Measurements from ENCODE around the gene ZSCAN23. TPM values are rescaled to one million over a fixed set of nuclear protein-coding genes. Genes with fewer than 3 reads are reported as not detected.
"Not testable (repeated sequence)": the region's sequence is repeated elsewhere in the genome, so short reads cannot be mapped to it uniquely, and the experiment has no call there.

ZSCAN23 gene
- total RNA-seq (2014; rRNA removed; shearing (Covaris generic); ENCODE audit: low replicate concordance), result 1.2 and 13.7 TPM in 2 replicates

- in situ Hi-C loops (cut with HindIII; ENCODE audit: low pct_unique_long_range_greater_than_20kb, low sequenced_read_pairs), result no loop called here
- DNase-seq (ENCODE audit: low read depth), result peak; percentile 87
These were observed at the start of gene ZSCAN23 for GRCh38 chr6:28443112-28443773. TSS of gene ZSCAN23 (minus strand) at chr6:28443491. CDS start at chr6:28436266, 7,225 bp downstream.

GRCh38 chr6:28491984-28492317 is 48.7 kb upstream of the ZSCAN23 start:
- in situ Hi-C loops (cut with HindIII; ENCODE audit: low pct_unique_long_range_greater_than_20kb, low sequenced_read_pairs), result no loop called here
- DNase-seq (ENCODE audit: low read depth), result peak; percentile 50

DNA sequence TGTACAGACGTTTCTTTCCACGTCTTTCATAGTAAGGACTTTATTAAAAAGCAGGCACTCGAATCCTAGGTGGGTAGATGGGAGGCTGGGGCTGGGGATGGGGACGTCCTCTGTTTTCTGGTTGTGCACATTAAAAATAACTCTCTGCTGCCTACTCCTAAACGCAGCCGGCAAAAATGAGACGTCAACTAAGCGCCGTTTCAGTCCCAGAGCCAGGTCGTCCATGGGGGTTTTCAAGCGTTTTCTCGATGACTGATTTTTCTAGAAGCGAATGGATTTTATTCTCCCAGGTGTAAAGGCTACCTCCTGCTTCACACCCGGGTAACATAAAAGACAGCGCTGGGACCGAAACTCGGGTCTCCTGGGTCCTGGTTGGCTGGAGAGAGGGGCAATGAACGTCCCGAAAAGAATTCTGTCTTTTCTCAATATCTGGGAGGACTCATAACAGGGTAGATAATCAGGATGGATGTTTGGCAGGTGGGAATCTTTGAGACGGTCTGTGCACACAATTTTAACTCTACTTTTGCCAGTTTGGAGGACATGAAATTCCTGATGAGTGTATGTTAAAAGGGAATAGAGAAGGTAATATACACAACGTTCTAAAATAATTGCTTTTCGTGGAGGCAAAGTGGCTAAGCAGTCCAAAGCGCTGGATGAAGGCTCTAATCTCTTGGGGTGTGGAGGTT is 47.1 kb upstream of the ZSCAN23 start:
- no peak for DNase-seq (ENCODE audit: low read depth)
- in situ Hi-C loops (cut with HindIII; ENCODE audit: low pct_unique_long_range_greater_than_20kb, low sequenced_read_pairs), result no loop called here

DNA sequence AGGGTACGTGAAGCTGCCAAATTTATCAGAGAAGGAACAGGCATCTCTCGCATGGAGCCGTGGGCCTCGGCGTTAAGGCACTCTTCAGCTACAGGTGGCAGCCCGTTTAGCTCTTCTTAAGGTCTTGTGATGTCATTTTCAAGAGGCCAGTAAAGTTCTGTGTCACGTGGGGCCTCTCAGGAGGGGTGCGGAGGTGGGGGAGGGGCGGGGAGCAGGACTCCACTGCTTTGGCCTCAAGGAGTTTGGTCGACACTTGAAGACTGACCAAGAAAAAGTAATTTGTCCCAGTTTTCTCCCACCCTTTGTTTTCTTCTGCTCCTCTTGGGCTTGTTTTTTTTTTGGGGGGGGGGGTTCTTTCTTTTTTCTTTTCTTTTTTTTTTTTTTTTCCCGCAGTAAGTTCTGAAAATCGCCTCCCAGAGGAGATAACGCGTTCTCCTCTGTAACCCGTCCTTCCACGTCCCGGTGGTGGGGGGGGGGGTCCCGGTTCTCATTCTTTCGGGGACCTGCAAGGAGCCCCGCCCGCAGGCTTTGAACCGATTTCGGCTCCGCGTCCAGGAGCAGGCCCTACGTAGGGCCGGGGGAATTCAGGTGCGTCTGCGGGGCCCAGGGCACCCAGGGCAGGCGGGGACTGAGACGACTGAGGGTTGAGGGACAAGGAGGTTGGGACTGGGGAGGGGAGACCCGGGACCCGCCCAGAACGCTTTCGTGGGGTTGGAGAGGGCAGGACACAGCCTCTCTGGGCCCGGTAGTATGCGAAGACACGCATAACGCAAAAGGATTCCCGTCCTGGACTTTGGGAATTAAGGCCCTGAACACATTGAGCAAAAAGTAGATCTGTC is 46.3 kb upstream of the ZSCAN23 start:
- in situ Hi-C loops (cut with HindIII; ENCODE audit: low pct_unique_long_range_greater_than_20kb, low sequenced_read_pairs), result no loop called here
- DNase-seq (ENCODE audit: low read depth), result peak; percentile 87

- in situ Hi-C loops (cut with HindIII; ENCODE audit: low pct_unique_long_range_greater_than_20kb, low sequenced_read_pairs), result no loop called here
- DNase-seq (ENCODE audit: low read depth), result peak; percentile 68
These were observed 45.6 kb upstream of the ZSCAN23 start for GRCh38 chr6:28488916-28489365.

DNA sequence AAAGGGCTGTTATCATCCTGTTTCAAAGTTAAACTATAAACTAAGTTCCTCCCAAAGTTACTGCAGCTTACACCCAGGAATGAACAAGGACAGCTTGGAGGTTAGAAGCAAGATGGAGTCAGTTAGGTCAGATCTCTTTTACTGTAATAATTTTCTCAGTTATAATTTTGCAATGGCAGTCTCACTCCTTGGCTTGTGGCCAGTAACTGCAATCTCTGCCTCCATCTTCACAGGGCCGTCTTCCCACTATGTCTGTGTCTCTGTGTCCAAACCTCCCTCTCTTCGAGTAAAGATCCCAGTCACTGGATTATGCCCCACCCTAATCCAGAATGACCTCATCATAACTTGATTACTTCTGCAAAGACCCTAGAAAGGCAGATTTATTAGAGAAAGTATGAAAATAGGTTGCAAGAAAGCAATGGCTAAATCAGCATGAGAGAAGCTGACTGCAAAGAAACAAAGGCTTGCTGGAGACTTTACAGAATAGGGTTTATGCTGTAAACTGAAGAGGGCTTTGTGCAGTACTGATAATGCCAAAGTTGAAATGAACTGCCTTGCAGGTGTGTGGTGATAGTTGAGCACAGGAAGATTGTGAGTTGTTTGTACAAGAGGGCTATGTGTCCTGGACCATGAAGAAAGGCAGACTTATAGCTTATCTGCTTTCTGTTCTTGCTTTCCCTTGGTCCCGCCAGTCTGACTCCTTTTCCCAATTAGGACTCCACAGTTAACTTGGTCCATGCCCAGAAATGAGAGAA is 43.9 kb upstream of the ZSCAN23 start:
- DNase-seq (ENCODE audit: low read depth), result no peak
- in situ Hi-C loops (cut with HindIII; ENCODE audit: low pct_unique_long_range_greater_than_20kb, low sequenced_read_pairs), result no loop called here

DNA sequence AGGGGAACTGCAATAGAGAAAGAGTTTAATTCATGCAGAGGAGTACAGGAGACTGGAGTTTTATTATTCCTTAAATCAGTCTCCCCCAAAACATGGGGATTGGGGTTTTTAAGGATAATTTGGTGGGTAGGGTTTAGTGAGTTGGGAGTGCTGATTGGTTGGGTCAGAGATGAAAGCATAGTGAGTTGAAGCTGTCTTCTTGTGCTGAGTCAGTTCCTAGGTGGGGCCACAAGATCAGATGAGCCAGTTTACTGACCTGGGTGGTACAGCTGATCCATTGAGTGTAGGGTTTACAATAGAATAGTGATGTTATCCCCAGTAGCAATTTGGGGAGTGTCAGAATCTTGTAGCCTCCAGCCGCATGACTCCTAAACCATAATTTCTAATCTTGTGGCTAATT is 43.2 kb upstream of the ZSCAN23 start:
- DNase-seq (ENCODE audit: low read depth), result no peak
- in situ Hi-C loops (cut with HindIII; ENCODE audit: low pct_unique_long_range_greater_than_20kb, low sequenced_read_pairs), result no loop called here

DNA sequence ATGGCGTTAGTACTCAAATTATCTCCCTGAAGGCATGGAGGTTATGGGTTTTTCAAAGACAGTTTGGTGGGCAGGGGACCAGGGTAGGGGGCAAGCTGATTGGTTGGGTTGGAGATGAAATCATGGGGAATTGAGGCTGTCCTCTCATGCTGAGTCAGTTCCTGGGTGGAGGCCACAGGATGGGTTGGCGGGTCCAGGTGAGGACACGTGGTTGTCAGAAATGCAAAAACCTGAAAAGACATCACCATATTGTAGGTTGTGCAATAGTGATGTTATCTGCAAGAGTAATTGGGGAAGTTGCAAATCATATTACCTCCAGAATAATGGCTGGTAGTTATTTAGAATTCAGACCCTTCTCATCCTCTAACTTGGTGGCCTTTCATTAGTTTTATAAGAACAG is 42.2 kb upstream of the ZSCAN23 start:
- no peak for DNase-seq (ENCODE audit: low read depth)
- in situ Hi-C loops (cut with HindIII; ENCODE audit: low pct_unique_long_range_greater_than_20kb, low sequenced_read_pairs), result no loop called here

DNA sequence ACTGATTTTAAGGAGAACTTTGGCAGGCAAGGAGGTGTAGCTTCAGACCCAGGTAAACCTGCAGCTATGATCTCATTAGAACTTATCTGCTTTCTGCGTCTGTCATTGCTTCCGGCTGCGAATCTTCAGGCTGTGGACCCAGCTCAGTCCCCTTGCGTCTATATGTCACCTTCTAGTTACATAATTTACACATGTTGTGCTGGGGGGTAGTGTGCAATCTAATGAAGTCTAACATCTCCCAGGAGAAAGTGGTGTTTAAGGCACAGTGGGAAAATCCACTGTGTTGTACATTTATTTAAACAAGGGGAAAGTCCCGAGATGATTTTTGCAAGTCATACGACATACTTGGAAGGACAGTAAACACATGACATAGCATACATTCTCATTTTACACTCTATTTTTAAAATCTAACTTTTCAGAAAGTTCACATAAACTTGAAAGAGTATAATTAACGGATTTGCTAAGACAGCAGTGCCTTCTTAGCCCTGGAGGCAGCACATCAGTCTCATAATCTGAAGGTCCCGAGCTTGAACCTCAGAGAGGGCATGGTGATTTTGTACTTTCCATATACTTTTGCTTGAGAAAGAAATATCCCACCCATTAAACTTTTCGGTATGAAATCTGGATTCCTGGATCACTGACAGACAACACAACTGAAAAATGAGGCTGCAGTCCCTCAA is 37.1 kb upstream of the ZSCAN23 start:
- peak; percentile 48 for DNase-seq (ENCODE audit: low read depth)
- in situ Hi-C loops (cut with HindIII; ENCODE audit: low pct_unique_long_range_greater_than_20kb, low sequenced_read_pairs), result no loop called here

- in situ Hi-C loops (cut with HindIII; ENCODE audit: low pct_unique_long_range_greater_than_20kb, low sequenced_read_pairs), result no loop called here
- no peak for DNase-seq (ENCODE audit: low read depth)
These were observed 35.2 kb upstream of the ZSCAN23 start for GRCh38 chr6:28478518-28478917.

GRCh38 chr6:28474441-28475219 is 31.3 kb upstream of the ZSCAN23 start:
- in situ Hi-C loops (cut with HindIII; ENCODE audit: low pct_unique_long_range_greater_than_20kb, low sequenced_read_pairs), result no loop called here
- DNase-seq (ENCODE audit: low read depth), result peak; percentile 81

GRCh38 chr6:28469153-28469745 is 26.0 kb upstream of the ZSCAN23 start:
- DNase-seq (ENCODE audit: low read depth); in situ Hi-C loops (cut with HindIII; ENCODE audit: low pct_unique_long_range_greater_than_20kb, low sequenced_read_pairs): not testable (repeated sequence)

GRCh38 chr6:28468056-28468455 is 24.8 kb upstream of the ZSCAN23 start:
- in situ Hi-C loops (cut with HindIII; ENCODE audit: low pct_unique_long_range_greater_than_20kb, low sequenced_read_pairs), result no loop called here
- no peak for DNase-seq (ENCODE audit: low read depth)

- in situ Hi-C loops (cut with HindIII; ENCODE audit: low pct_unique_long_range_greater_than_20kb, low sequenced_read_pairs), result no loop called here
- no peak for DNase-seq (ENCODE audit: low read depth)
These were observed 19.1 kb upstream of the ZSCAN23 start for GRCh38 chr6:28462401-28462800.

DNA sequence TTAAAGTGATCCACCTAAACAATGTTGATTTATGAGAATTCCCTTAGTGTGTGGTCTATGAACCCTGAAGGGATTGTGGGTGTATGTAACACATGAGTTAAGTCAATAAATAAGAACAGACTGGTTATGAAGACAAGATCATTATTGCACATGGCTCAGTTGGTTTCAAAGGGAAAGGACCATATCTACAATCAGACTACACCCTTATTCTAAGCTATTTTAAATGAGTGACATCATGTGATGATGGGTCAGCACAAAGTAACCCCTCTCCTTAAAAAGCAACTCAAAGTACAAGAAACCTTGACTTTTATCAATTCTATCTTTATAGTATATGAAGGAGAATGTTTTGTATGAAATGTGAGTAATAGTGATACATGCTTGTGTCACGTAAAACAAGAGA is 15.3 kb upstream of the ZSCAN23 start:
- DNase-seq (ENCODE audit: low read depth), result no peak
- in situ Hi-C loops (cut with HindIII; ENCODE audit: low pct_unique_long_range_greater_than_20kb, low sequenced_read_pairs), result no loop called here

GRCh38 chr6:28449056-28449455 is 5.8 kb upstream of the ZSCAN23 start:
- in situ Hi-C loops (cut with HindIII; ENCODE audit: low pct_unique_long_range_greater_than_20kb, low sequenced_read_pairs), result no loop called here
- DNase-seq (ENCODE audit: low read depth), result no peak

- in situ Hi-C loops (cut with HindIII; ENCODE audit: low pct_unique_long_range_greater_than_20kb, low sequenced_read_pairs); DNase-seq (ENCODE audit: low read depth): not testable (repeated sequence)
These were observed 4.2 kb upstream of the ZSCAN23 start for GRCh38 chr6:28447512-28447906.

Data from Caki2 (cell line).